ENCODE measurements around the gene KIF3A.

- no peak for TF ChIP-seq CTCF (IDR thresholded peaks at IDR 0.05)
- TF ChIP-seq POLR2A (IDR thresholded peaks at IDR 0.05) = no peak
These were observed 41.4 kb downstream of the KIF3A start for GRCh38 chr5:132695956-132696355.

Data from testis (tissue), 2 donors.